ENCODE measurements around the gene ERBB4. TPM values are rescaled to one million over a fixed set of nuclear protein-coding genes. Genes with fewer than 3 reads are reported as not detected.

ERBB4 gene
- total RNA-seq, 5 donors from 2014 or later (not counting 1 experiment from before 2014, with no cell fraction given) = 0.03 to 0.06 TPM; not detected in 3

DNA sequence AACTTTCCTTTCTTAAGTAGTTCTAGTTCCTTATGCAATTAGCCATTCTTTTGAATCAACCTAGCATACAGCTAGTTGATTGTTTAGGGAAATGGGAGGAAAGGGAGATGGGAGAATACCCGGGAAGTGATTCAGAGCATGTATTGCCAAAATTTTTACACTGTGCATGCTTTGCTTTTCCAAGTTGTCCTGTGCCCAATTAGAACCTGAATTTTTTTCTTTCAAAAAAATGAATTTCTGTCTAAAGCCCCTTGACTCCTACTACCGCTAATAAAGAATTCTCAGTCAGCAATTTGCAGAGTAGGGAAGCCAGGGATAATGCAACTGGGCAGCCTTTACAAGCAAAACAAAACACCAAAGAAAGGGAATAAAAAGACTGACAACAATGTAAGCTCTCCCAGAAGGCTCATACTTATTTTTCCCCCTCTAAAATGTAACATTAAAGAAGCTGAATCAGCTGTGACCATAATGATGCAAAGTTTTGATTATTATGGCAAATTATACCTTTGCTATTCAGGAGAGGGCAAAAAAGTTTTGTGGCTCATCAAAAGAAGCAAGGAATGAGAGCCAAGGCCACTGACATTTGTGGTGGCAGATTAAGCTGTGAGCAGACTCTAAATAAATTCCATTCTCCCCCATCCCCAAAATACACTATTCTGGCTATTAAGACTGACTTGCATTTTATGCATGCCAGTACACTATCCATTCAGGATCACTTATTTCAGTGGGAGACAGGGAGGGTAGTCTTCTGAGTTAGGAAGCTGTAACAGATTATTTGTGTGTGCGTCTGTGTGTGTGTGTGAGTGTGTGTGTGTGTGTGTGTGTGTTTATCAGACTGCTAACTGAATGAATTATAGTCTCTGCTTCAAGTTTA is 174.3 kb downstream of the ERBB4 start:
- Mint-ChIP-seq H3K27me3 (no peaks in the 10 kb centered on the region), H3K9me3 (peaks cover 0 to 5% (median 0%) of the 10 kb centered on the region in 3 donors), H3K27ac (no peak overlapping the region), H3K4me1 (no peaks in the 10 kb centered on the region), H3K36me3 (no peaks in the 10 kb centered on the region), H3K4me3 (no peak overlapping the region)
- DNase-seq (no peak), ATAC-seq (replicated peaks in 1 of 4) (no peak)
- Histone ChIP-seq H3K27ac (ENCODE audit: low read length) (no peak overlapping the region), H3K9me3 (no peaks in the 10 kb centered on the region), H3K36me3 (ENCODE audit: control insufficient read depth in 2 of 2, extremely low read depth in 1 of 2, insufficient read depth in 1 of 2, low read length in 1 of 2) (no peaks in the 10 kb centered on the region), H3K27me3 (replicated peaks in 1 of 2; ENCODE audit: control insufficient read depth in 2 of 2, extremely low read depth in 1 of 2, insufficient read depth in 2 of 2, low read length in 1 of 2) (no peaks in the 10 kb centered on the region), H3K4me1 (ENCODE audit: control insufficient read depth in 1 of 2, extremely low read depth in 1 of 2, insufficient read depth in 2 of 2, low read length in 2 of 2) (no peaks in the 10 kb centered on the region), H3K4me3 (ENCODE audit: control insufficient read depth in 1 of 2, extremely low read depth in 1 of 2, low read length in 1 of 2) (no peak overlapping the region)
- ChIA-PET POLR2A (no interaction called here), CTCF (no interaction called here)
- 100% methylated on average over 1 of the region's 3 CpGs for WGBS (ENCODE audit: insufficient coverage)

DNA sequence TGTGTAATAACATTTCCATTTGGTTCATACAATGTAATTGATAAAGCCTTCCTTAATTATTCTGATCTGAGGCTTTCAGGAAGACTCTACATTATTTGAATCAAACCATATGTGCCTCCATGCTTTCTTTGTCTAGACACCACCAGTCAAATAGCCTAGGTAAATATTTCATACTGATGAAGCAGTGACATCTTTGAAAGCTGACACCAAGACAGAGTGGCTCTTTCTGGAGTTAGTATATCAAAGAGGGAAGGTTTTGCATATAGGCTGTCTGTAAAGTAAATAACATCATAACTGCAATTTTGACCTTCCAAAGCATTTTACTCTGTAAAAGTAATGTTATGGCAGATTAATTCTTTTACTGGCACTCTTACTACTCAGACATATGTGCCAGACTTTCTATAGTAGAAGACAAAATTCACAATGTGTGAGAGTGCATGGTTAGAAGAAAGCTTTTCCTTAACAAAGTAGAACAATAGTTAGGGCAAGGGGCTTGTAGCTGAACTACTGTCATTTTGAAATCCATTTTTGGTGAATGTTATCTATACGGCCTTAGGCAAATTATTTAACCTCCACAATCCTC is 177.3 kb downstream of the ERBB4 start:
- no peaks in the 10 kb centered on the region for H3K9me3 Mint-ChIP-seq
- ChIA-PET POLR2A (no interaction called here), CTCF (no interaction called here)
- H3K27me3 Mint-ChIP-seq = no peaks in the 10 kb centered on the region
- H3K4me3 Mint-ChIP-seq = no peak overlapping the region
- no peak for DNase-seq
- no peaks in the 10 kb centered on the region for H3K36me3 ChIP-seq (ENCODE audit: control insufficient read depth in 2 of 2, extremely low read depth in 1 of 2, insufficient read depth in 1 of 2, low read length in 1 of 2)
- no peaks in the 10 kb centered on the region for H3K4me1 Mint-ChIP-seq
- H3K36me3 Mint-ChIP-seq = no peaks in the 10 kb centered on the region
- WGBS (ENCODE audit: insufficient coverage) = no CpG with 5 or more reads among the region's 1 CpG
- H3K9me3 ChIP-seq = no peaks in the 10 kb centered on the region
- ATAC-seq (replicated peaks in 1 of 4) = no peak
- no peak overlapping the region for H3K27ac Mint-ChIP-seq
- no peak overlapping the region for H3K4me3 ChIP-seq (ENCODE audit: control insufficient read depth in 1 of 2, extremely low read depth in 1 of 2, low read length in 1 of 2)
- no peaks in the 10 kb centered on the region for H3K4me1 ChIP-seq (ENCODE audit: control insufficient read depth in 1 of 2, extremely low read depth in 1 of 2, insufficient read depth in 2 of 2, low read length in 2 of 2)
- H3K27me3 ChIP-seq (replicated peaks in 1 of 2; ENCODE audit: control insufficient read depth in 2 of 2, extremely low read depth in 1 of 2, insufficient read depth in 2 of 2, low read length in 1 of 2) = no peaks in the 10 kb centered on the region
- H3K27ac ChIP-seq (ENCODE audit: low read length) = no peak overlapping the region

DNA sequence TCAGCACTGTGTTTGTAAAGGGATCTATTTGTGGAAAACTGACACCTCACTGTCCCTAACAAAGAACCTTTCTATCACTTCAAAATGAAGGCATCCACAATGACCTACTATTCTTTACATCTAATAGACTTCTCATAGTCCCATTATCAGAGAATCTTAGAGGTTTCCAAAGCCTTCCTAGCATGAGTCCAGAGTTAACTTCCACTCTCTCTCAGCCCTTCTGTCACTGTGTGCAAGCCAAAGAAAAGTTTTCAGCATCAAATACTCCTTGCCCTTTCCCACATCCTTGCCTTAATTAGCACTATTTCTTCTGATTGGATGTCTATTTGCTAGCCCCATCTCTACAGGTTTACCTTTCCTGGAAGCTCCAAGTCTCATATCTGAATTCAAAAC is 178.5 kb downstream of the ERBB4 start:
- CTCF ChIA-PET = no interaction called here
- no peaks in the 10 kb centered on the region for H3K36me3 ChIP-seq (ENCODE audit: control insufficient read depth in 2 of 2, extremely low read depth in 1 of 2, insufficient read depth in 1 of 2, low read length in 1 of 2)
- H3K9me3 ChIP-seq = no peaks in the 10 kb centered on the region
- ATAC-seq (replicated peaks in 1 of 4) = no peak
- no peaks in the 10 kb centered on the region for H3K4me1 ChIP-seq (ENCODE audit: control insufficient read depth in 1 of 2, extremely low read depth in 1 of 2, insufficient read depth in 2 of 2, low read length in 2 of 2)
- no peak for DNase-seq
- H3K27me3 ChIP-seq (replicated peaks in 1 of 2; ENCODE audit: control insufficient read depth in 2 of 2, extremely low read depth in 1 of 2, insufficient read depth in 2 of 2, low read length in 1 of 2) = no peaks in the 10 kb centered on the region
- POLR2A ChIA-PET = no interaction called here
- Mint-ChIP-seq H3K27me3 (no peaks in the 10 kb centered on the region), H3K27ac (no peak overlapping the region), H3K9me3 (no peaks in the 10 kb centered on the region), H3K36me3 (no peaks in the 10 kb centered on the region), H3K4me1 (no peaks in the 10 kb centered on the region), H3K4me3 (no peak overlapping the region)
- H3K4me3 ChIP-seq (ENCODE audit: control insufficient read depth in 1 of 2, extremely low read depth in 1 of 2, low read length in 1 of 2) = no peak overlapping the region
- H3K27ac ChIP-seq (ENCODE audit: low read length) = no peak overlapping the region

DNA sequence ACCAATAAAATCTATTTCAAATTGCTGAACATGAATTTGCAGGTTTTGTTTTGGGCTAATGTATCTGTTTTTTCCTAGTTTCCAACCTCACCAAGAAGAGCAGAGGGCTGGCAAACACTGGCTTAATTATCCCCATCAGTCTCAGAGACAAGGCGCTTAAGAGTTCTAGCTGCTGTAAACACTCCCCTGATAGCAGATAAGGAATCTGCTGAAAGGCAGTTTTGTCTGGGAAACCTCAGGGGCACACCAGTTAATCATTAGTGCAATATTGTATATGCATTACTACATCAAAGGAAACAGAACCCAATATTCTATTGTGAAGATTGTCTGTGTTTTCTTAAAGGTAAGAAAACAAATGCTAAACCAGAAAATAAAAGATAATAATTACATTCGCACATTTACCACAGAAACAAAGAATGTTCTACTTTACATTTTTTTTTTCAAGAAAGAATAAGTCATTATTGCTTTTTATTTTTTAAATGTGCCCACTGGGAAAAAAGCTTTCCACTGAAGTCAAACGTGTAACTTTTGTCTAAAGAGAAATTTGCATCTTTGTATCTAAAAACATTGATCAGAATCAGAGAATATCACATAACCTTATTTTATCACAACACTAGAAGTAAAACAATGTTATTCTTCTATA is 179.1 kb downstream of the ERBB4 start:
- Histone ChIP-seq H3K27me3 (replicated peaks in 1 of 2; ENCODE audit: control insufficient read depth in 2 of 2, extremely low read depth in 1 of 2, insufficient read depth in 2 of 2, low read length in 1 of 2) (no peaks in the 10 kb centered on the region), H3K4me3 (ENCODE audit: control insufficient read depth in 1 of 2, extremely low read depth in 1 of 2, low read length in 1 of 2) (no peak overlapping the region), H3K9me3 (no peaks in the 10 kb centered on the region), H3K27ac (ENCODE audit: low read length) (no peak overlapping the region), H3K4me1 (ENCODE audit: control insufficient read depth in 1 of 2, extremely low read depth in 1 of 2, insufficient read depth in 2 of 2, low read length in 2 of 2) (no peaks in the 10 kb centered on the region), H3K36me3 (ENCODE audit: control insufficient read depth in 2 of 2, extremely low read depth in 1 of 2, insufficient read depth in 1 of 2, low read length in 1 of 2) (no peaks in the 10 kb centered on the region)
- no peaks in the 10 kb centered on the region for H3K27me3 Mint-ChIP-seq
- no peaks in the 10 kb centered on the region for H3K9me3 Mint-ChIP-seq
- POLR2A ChIA-PET = no interaction called here
- DNase-seq (no peak), ATAC-seq (replicated peaks in 1 of 4) (no peak)
- no peak overlapping the region for H3K27ac Mint-ChIP-seq
- no peaks in the 10 kb centered on the region for H3K4me1 Mint-ChIP-seq
- CTCF ChIA-PET = no interaction called here
- no peaks in the 10 kb centered on the region for H3K36me3 Mint-ChIP-seq
- no CpG with 5 or more reads among the region's 3 CpGs for WGBS (ENCODE audit: insufficient coverage)
- H3K4me3 Mint-ChIP-seq = no peak overlapping the region

DNA sequence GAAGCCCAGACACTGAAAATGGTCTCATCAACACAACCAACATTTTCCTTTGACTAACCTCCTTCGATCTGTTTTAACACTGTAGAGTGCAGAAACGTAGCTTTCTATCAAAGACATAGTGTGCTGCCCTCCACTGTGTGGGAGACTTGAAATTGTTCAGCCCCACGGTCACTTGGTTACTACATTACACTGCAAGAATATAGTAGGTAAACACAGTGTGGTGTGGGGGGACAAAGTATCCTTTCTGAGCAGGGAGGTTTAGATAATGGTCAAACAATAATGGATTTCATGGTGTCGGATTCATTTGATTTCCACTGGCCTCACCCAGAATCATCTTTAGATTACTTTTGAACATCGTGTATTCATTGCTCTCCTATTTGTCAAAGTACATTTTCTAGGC is 181.0 kb downstream of the ERBB4 start:
- ChIA-PET CTCF (no interaction called here), POLR2A (no interaction called here)
- no peak overlapping the region for H3K4me3 Mint-ChIP-seq
- DNase-seq (no peak), ATAC-seq (replicated peaks in 1 of 4) (no peak)
- no peaks in the 10 kb centered on the region for H3K27me3 ChIP-seq (replicated peaks in 1 of 2; ENCODE audit: control insufficient read depth in 2 of 2, extremely low read depth in 1 of 2, insufficient read depth in 2 of 2, low read length in 1 of 2)
- no peaks in the 10 kb centered on the region for H3K27me3 Mint-ChIP-seq
- H3K9me3 Mint-ChIP-seq = no peaks in the 10 kb centered on the region
- WGBS (ENCODE audit: insufficient coverage) = 78% methylated on average over 1 of the region's 5 CpGs
- H3K36me3 ChIP-seq (ENCODE audit: control insufficient read depth in 2 of 2, extremely low read depth in 1 of 2, insufficient read depth in 1 of 2, low read length in 1 of 2) = no peaks in the 10 kb centered on the region
- no peaks in the 10 kb centered on the region for H3K4me1 ChIP-seq (ENCODE audit: control insufficient read depth in 1 of 2, extremely low read depth in 1 of 2, insufficient read depth in 2 of 2, low read length in 2 of 2)
- H3K9me3 ChIP-seq = no peaks in the 10 kb centered on the region
- no peak overlapping the region for H3K27ac ChIP-seq (ENCODE audit: low read length)
- no peaks in the 10 kb centered on the region for H3K36me3 Mint-ChIP-seq
- no peaks in the 10 kb centered on the region for H3K4me1 Mint-ChIP-seq
- H3K4me3 ChIP-seq (ENCODE audit: control insufficient read depth in 1 of 2, extremely low read depth in 1 of 2, low read length in 1 of 2) = no peak overlapping the region
- H3K27ac Mint-ChIP-seq = no peak overlapping the region

DNA sequence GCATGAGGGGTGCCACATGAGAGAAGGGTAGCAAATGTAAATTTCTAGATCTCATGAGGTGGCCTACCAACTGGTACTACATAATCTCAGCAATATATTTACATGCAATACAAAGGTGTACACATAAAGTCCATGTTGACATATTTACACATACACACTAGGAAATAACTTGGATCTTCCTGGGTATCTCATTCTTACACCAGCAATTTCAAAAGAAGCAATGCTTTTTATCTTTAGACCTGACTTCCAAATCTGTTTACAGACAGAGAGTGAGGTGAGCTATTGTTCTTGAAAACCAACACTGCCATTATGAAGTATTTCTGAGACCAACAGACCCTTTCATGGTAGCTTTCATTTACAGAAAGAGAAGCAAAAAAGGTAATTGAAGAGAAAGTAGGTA is 184.2 kb downstream of the ERBB4 start:
- Mint-ChIP-seq H3K27ac (no peak overlapping the region), H3K9me3 (no peaks in the 10 kb centered on the region), H3K4me3 (no peak overlapping the region), H3K36me3 (no peaks in the 10 kb centered on the region), H3K27me3 (no peaks in the 10 kb centered on the region), H3K4me1 (no peaks in the 10 kb centered on the region)
- Histone ChIP-seq H3K4me3 (ENCODE audit: control insufficient read depth in 1 of 2, extremely low read depth in 1 of 2, low read length in 1 of 2) (no peak overlapping the region), H3K27me3 (replicated peaks in 1 of 2; ENCODE audit: control insufficient read depth in 2 of 2, extremely low read depth in 1 of 2, insufficient read depth in 2 of 2, low read length in 1 of 2) (no peaks in the 10 kb centered on the region), H3K27ac (ENCODE audit: low read length) (no peak overlapping the region), H3K36me3 (ENCODE audit: control insufficient read depth in 2 of 2, extremely low read depth in 1 of 2, insufficient read depth in 1 of 2, low read length in 1 of 2) (no peaks in the 10 kb centered on the region), H3K4me1 (ENCODE audit: control insufficient read depth in 1 of 2, extremely low read depth in 1 of 2, insufficient read depth in 2 of 2, low read length in 2 of 2) (no peaks in the 10 kb centered on the region), H3K9me3 (no peaks in the 10 kb centered on the region)
- DNase-seq = no peak
- ChIA-PET CTCF (no interaction called here), POLR2A (no interaction called here)
- ATAC-seq (replicated peaks in 1 of 4) = no peak

Measured in T-cell (primary cell).